Stimulated activated memory B cell treated with anti-CD40 and anti-IgM and Interleukin-4, amounts not matched to agents 10 μg/mL and 1 μg/mL and 100 μg/mL, for 72 hours (primary cell): ENCODE results near the gene SUPT4H1.
"Not testable (repeated sequence)": the region's sequence is repeated elsewhere in the genome, so short reads cannot be mapped to it uniquely, and the experiment has no call there.

Source experiments
- ATAC-seq: fragments of 150-1000 bp; cut with Tn5 transposase; 2 replicates; pipeline ENCODE4 v1.10.0; 2021
- H3K27ac Mint-ChIP-seq: one replicate; pipeline ENCODE4 v1.8.0; 2022; ENCODE audit warnings: mild to moderate bottlenecking, mixed read lengths
- H3K27me3 Mint-ChIP-seq: one replicate; pipeline ENCODE4 v1.8.0; 2022; ENCODE audit warnings: mixed read lengths
- H3K36me3 Mint-ChIP-seq: one replicate; pipeline ENCODE4 v1.8.0; 2022; ENCODE audit warnings: mixed read lengths
- H3K4me1 Mint-ChIP-seq: one replicate; pipeline ENCODE4 v1.8.0; 2022; ENCODE audit warnings: mixed read lengths
- H3K4me3 Mint-ChIP-seq: one replicate; pipeline ENCODE4 v1.8.0; 2022; ENCODE audit warnings: mild to moderate bottlenecking, moderate library complexity, mixed read lengths
- H3K9me3 Mint-ChIP-seq: one replicate; pipeline ENCODE4 v1.8.0; 2022; ENCODE audit warnings: mixed read lengths

The SUPT4H1 gene

GRCh38 chr17:58351831-58352595, at the start of gene SUPT4H1:
Gene SUPT4H1, minus strand, starts transcription at chr17:58352201. Its CDS starts 66 bp downstream, at chr17:58352135.
- Mint-ChIP-seq H3K4me3 (peak within 1 kb of the TSS; percentile 100), H3K9me3 (no peaks in the 10 kb centered on the region), H3K27me3 (no peaks in the 10 kb centered on the region), H3K36me3 (peaks cover 37% of the 10 kb centered on the region), H3K4me1 (peaks cover 44% of the 10 kb centered on the region), H3K27ac (peak within 1 kb of the TSS; percentile 95)
- ATAC-seq: peak; percentile 99

- Mint-ChIP-seq H3K27ac (no peak overlapping the region), H3K4me1 (no peaks in the 10 kb centered on the region), H3K4me3 (no peak overlapping the region), H3K27me3 (no peaks in the 10 kb centered on the region), H3K9me3 (no peaks in the 10 kb centered on the region), H3K36me3 (peaks cover 1% of the 10 kb centered on the region)
- ATAC-seq: no peak
Observed at GRCh38 chr17:58401287-58401686, 49.3 kb upstream of the SUPT4H1 start.

- ATAC-seq: no peak
- H3K9me3 Mint-ChIP-seq: no peaks in the 10 kb centered on the region
Observed at GRCh38 chr17:58400826-58401225, 48.8 kb upstream of the SUPT4H1 start.

GRCh38 chr17:58399974-58400373, 48.0 kb upstream of the SUPT4H1 start:
- no peak for ATAC-seq
- Mint-ChIP-seq H3K9me3 (no peaks in the 10 kb centered on the region), H3K27ac (no peak overlapping the region)

More at GRCh38 chr17:58400826-58401225, 48.8 kb upstream of the SUPT4H1 start:
- H3K4me1 Mint-ChIP-seq: no peaks in the 10 kb centered on the region
- H3K4me3 Mint-ChIP-seq: no peak overlapping the region
- H3K36me3 Mint-ChIP-seq: peaks cover 6% of the 10 kb centered on the region
- no peaks in the 10 kb centered on the region for H3K27me3 Mint-ChIP-seq
- no peak overlapping the region for H3K27ac Mint-ChIP-seq

GRCh38 chr17:58398574-58399266, 46.7 kb upstream of the SUPT4H1 start:
- Mint-ChIP-seq H3K9me3 (no peaks in the 10 kb centered on the region), H3K27ac (no peak overlapping the region), H3K27me3 (no peaks in the 10 kb centered on the region), H3K36me3 (peaks cover 6% of the 10 kb centered on the region), H3K4me3 (no peak overlapping the region), H3K4me1 (no peaks in the 10 kb centered on the region)
- ATAC-seq: no peak

More at GRCh38 chr17:58399974-58400373, 48.0 kb upstream of the SUPT4H1 start:
- no peak overlapping the region for H3K4me3 Mint-ChIP-seq
- no peaks in the 10 kb centered on the region for H3K4me1 Mint-ChIP-seq
- H3K36me3 Mint-ChIP-seq: peaks cover 6% of the 10 kb centered on the region
- H3K27me3 Mint-ChIP-seq: no peaks in the 10 kb centered on the region

- H3K36me3 Mint-ChIP-seq, H3K9me3 Mint-ChIP-seq, H3K4me1 Mint-ChIP-seq, H3K27me3 Mint-ChIP-seq, H3K4me3 Mint-ChIP-seq, ATAC-seq, H3K27ac Mint-ChIP-seq: not testable (repeated sequence)
Observed at GRCh38 chr17:58397421-58397820, 45.4 kb upstream of the SUPT4H1 start.

GRCh38 chr17:58396173-58396572, 44.2 kb upstream of the SUPT4H1 start:
- Mint-ChIP-seq H3K36me3 (peaks cover 6% of the 10 kb centered on the region), H3K27ac (no peak overlapping the region), H3K4me1 (no peaks in the 10 kb centered on the region), H3K4me3 (no peak overlapping the region), H3K9me3 (no peaks in the 10 kb centered on the region), H3K27me3 (no peaks in the 10 kb centered on the region)
- no peak for ATAC-seq

- ATAC-seq: no peak
- H3K9me3 Mint-ChIP-seq: no peaks in the 10 kb centered on the region
- no peak overlapping the region for H3K27ac Mint-ChIP-seq
- no peak overlapping the region for H3K4me3 Mint-ChIP-seq
- H3K36me3 Mint-ChIP-seq: peaks cover 6% of the 10 kb centered on the region
- H3K4me1 Mint-ChIP-seq: no peaks in the 10 kb centered on the region
- no peaks in the 10 kb centered on the region for H3K27me3 Mint-ChIP-seq
Observed at GRCh38 chr17:58394534-58395223, 42.7 kb upstream of the SUPT4H1 start.

GRCh38 chr17:58391302-58391984, 39.4 kb upstream of the SUPT4H1 start:
- Mint-ChIP-seq H3K4me3 (no peak overlapping the region), H3K9me3 (no peaks in the 10 kb centered on the region), H3K27me3 (no peaks in the 10 kb centered on the region), H3K4me1 (no peaks in the 10 kb centered on the region), H3K27ac (no peak overlapping the region), H3K36me3 (peaks cover 9% of the 10 kb centered on the region)
- ATAC-seq: no peak

- no peaks in the 10 kb centered on the region for H3K4me1 Mint-ChIP-seq
- H3K27me3 Mint-ChIP-seq: no peaks in the 10 kb centered on the region
- H3K9me3 Mint-ChIP-seq: no peaks in the 10 kb centered on the region
- peaks cover 6% of the 10 kb centered on the region for H3K36me3 Mint-ChIP-seq
- ATAC-seq: no peak
- H3K27ac Mint-ChIP-seq: no peak overlapping the region
- H3K4me3 Mint-ChIP-seq: no peak overlapping the region
Observed at GRCh38 chr17:58390884-58391283, 38.9 kb upstream of the SUPT4H1 start.

GRCh38 chr17:58388302-58389190, 36.5 kb upstream of the SUPT4H1 start:
- Mint-ChIP-seq H3K27me3 (no peaks in the 10 kb centered on the region), H3K27ac (no peak overlapping the region), H3K9me3 (no peaks in the 10 kb centered on the region), H3K4me3 (no peak overlapping the region), H3K36me3 (peaks cover 5% of the 10 kb centered on the region), H3K4me1 (peaks cover 15% of the 10 kb centered on the region)
- no peak for ATAC-seq

- ATAC-seq: no peak
- H3K36me3 Mint-ChIP-seq: peaks cover 5% of the 10 kb centered on the region
- H3K4me1 Mint-ChIP-seq: peaks cover 16% of the 10 kb centered on the region
- H3K27me3 Mint-ChIP-seq: no peaks in the 10 kb centered on the region
- no peak overlapping the region for H3K4me3 Mint-ChIP-seq
- H3K9me3 Mint-ChIP-seq: no peaks in the 10 kb centered on the region
- no peak overlapping the region for H3K27ac Mint-ChIP-seq
Observed at GRCh38 chr17:58387834-58388233, 35.8 kb upstream of the SUPT4H1 start.

- ATAC-seq: no peak
- H3K27me3 Mint-ChIP-seq: no peaks in the 10 kb centered on the region
- H3K36me3 Mint-ChIP-seq: peaks cover 5% of the 10 kb centered on the region
- H3K4me3 Mint-ChIP-seq: no peak overlapping the region
- H3K27ac Mint-ChIP-seq: no peak overlapping the region
- H3K4me1 Mint-ChIP-seq: peaks cover 27% of the 10 kb centered on the region
- H3K9me3 Mint-ChIP-seq: no peaks in the 10 kb centered on the region
Observed at GRCh38 chr17:58386708-58387107, 34.7 kb upstream of the SUPT4H1 start.

GRCh38 chr17:58385359-58385899, 33.4 kb upstream of the SUPT4H1 start:
- no peak overlapping the region for H3K4me3 Mint-ChIP-seq
- H3K27ac Mint-ChIP-seq: no peak overlapping the region
- no peaks in the 10 kb centered on the region for H3K27me3 Mint-ChIP-seq
- ATAC-seq: no peak
- H3K4me1 Mint-ChIP-seq: peaks cover 28% of the 10 kb centered on the region
- no peaks in the 10 kb centered on the region for H3K9me3 Mint-ChIP-seq
- peaks cover 5% of the 10 kb centered on the region for H3K36me3 Mint-ChIP-seq
